Measurements from ENCODE around the gene UHRF2. TPM values are rescaled to one million over a fixed set of nuclear protein-coding genes. Genes with fewer than 3 reads are reported as not detected.

The UHRF2 gene
- total RNA-seq, 2 experiments from 2014 or later: 57.0 to 60.1 TPM

DNA sequence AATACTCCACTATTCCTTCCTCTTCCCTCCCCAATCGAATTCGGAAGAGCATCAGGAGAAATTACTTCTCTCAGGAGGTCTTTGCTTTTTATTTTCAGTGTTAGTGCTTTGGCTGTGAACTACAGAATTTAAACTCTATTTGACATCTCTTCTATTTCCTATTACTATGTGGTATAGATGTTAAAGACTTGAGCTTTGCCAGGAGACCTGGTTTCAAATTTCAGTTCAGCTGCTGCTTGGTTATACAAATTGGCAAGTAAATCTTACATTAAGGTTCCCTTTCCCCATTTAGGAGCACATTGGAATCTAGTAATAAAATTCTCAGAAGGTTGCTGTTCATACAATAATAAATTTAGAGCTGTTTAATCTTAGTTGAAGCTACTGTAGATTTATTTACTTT, 13.1 kb downstream of the UHRF2 start:
- POLR2A ChIA-PET: interaction anchor here (7.5 kb wide), 1 partner anchor 12 kb away, joined by 48 read pairs; the partner anchor contains the start of gene UHRF2
- Mint-ChIP-seq H3K4me1 (ENCODE audit: low read depth) (peaks cover 63% of the 10 kb centered on the region), H3K27ac (no peak overlapping the region), H3K27me3 (no peaks in the 10 kb centered on the region), H3K36me3 (ENCODE audit: low read depth) (peaks cover 52% of the 10 kb centered on the region), H3K4me3 (no peak overlapping the region), H3K9me3 (no peaks in the 10 kb centered on the region)
- TF ChIP-seq CTCF (IDR thresholded peaks at IDR 0.05): no peak
- ATAC-seq (no peak), DNase-seq (no peak)
- intact Hi-C loops (cut with micrococcal nuclease): no loop called here
- CTCF ChIA-PET: interaction anchor here (0.9 to 1.9 kb wide), 3 partner anchors 10 to 68 kb away, joined by 3 to 12 read pairs (median 5); partner anchors contain the start of gene UHRF2

GRCh38 chr9:6428940-6429889, 16.2 kb downstream of the UHRF2 start:
- peaks cover 72% of the 10 kb centered on the region for H3K4me1 Mint-ChIP-seq (ENCODE audit: low read depth)
- intact Hi-C loops (cut with micrococcal nuclease): no loop called here
- DNase-seq (peak; percentile 18), ATAC-seq (peak; percentile 85)
- H3K27me3 Mint-ChIP-seq: no peaks in the 10 kb centered on the region
- no peak for TF ChIP-seq CTCF (IDR thresholded peaks at IDR 0.05)
- H3K36me3 Mint-ChIP-seq (ENCODE audit: low read depth): peaks cover 47% of the 10 kb centered on the region
- ChIA-PET POLR2A (interaction anchor here (1.3 to 7.5 kb wide), 3 partner anchors 9 to 15 kb away, joined by 5 to 48 read pairs (median 6); partner anchors contain the start of gene UHRF2), CTCF (no interaction called here)
- no peaks in the 10 kb centered on the region for H3K9me3 Mint-ChIP-seq
- peak overlapping the region; percentile 32 for H3K27ac Mint-ChIP-seq
- H3K4me3 Mint-ChIP-seq: no peak overlapping the region

- peak overlapping the region; percentile 3 for H3K27ac Mint-ChIP-seq
- no peak for TF ChIP-seq CTCF (IDR thresholded peaks at IDR 0.05)
- peaks cover 45% of the 10 kb centered on the region for H3K36me3 Mint-ChIP-seq (ENCODE audit: low read depth)
- DNase-seq (no peak), ATAC-seq (no peak)
- H3K27me3 Mint-ChIP-seq: no peaks in the 10 kb centered on the region
- intact Hi-C loops (cut with micrococcal nuclease): no loop called here
- H3K9me3 Mint-ChIP-seq: no peaks in the 10 kb centered on the region
- ChIA-PET POLR2A (interaction anchor here (1.3 to 7.5 kb wide), 2 partner anchors 12 to 17 kb away, joined by 5 to 48 read pairs; partner anchors contain the start of gene UHRF2), CTCF (interaction anchor here (1.0 to 1.8 kb wide), 4 partner anchors 17 to 154 kb away, joined by 3 to 5 read pairs (median 3); partner anchors contain the start of gene UHRF2)
- H3K4me3 Mint-ChIP-seq: no peak overlapping the region
- peaks cover 62% of the 10 kb centered on the region for H3K4me1 Mint-ChIP-seq (ENCODE audit: low read depth)
These were observed 18.0 kb downstream of the UHRF2 start for GRCh38 chr9:6431038-6431437.

DNA sequence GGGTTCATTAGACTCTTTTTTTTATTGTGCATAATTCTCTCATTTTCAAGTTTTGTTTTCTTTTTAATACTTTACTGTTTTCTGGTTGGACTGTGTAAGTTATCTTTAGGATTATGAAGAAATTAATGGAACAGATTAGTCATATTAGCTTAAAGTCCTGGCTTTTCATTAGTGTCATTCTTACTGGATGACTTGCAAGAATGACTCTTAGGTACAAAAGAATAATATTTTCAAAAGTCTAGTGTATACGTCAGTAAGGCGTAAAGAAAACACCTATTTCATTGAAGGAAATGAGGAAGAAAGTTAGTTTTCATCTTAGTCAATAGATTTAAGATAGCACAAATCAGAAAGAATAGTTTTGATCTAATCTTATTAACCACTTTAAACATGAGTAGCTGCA, 20.4 kb downstream of the UHRF2 start:
- intact Hi-C loops (cut with micrococcal nuclease): no loop called here
- no peaks in the 10 kb centered on the region for H3K27me3 Mint-ChIP-seq
- POLR2A ChIA-PET: interaction anchor here (1.1 kb wide), 1 partner anchor 21 kb away, joined by 3 read pairs; the partner anchor contains the start of gene UHRF2
- H3K36me3 Mint-ChIP-seq (ENCODE audit: low read depth): peaks cover 49% of the 10 kb centered on the region
- H3K27ac Mint-ChIP-seq: peak overlapping the region; percentile 72
- DNase-seq (no peak), ATAC-seq (no peak)
- H3K9me3 Mint-ChIP-seq: no peaks in the 10 kb centered on the region
- peaks cover 58% of the 10 kb centered on the region for H3K4me1 Mint-ChIP-seq (ENCODE audit: low read depth)
- H3K4me3 Mint-ChIP-seq: no peak overlapping the region
- TF ChIP-seq CTCF (IDR thresholded peaks at IDR 0.05): no peak
- CTCF ChIA-PET: no interaction called here

All from activated CD8-positive, alpha-beta T cell treated with anti-CD3 and anti-CD28 coated beads for 36 hours (primary cell).